Measurements from ENCODE around the gene GIMAP5. TPM values are rescaled to one million over a fixed set of nuclear protein-coding genes. Genes with fewer than 3 reads are reported as not detected.
"Not testable (repeated sequence)": the region's sequence is repeated elsewhere in the genome, so short reads cannot be mapped to it uniquely, and the experiment has no call there.

Gene GIMAP5
- total and polyA plus RNA-seq, 2 of the 13 experiments (the other 11 are each of a cell fraction or from before 2014, with no cell fraction given): not detected

DNA sequence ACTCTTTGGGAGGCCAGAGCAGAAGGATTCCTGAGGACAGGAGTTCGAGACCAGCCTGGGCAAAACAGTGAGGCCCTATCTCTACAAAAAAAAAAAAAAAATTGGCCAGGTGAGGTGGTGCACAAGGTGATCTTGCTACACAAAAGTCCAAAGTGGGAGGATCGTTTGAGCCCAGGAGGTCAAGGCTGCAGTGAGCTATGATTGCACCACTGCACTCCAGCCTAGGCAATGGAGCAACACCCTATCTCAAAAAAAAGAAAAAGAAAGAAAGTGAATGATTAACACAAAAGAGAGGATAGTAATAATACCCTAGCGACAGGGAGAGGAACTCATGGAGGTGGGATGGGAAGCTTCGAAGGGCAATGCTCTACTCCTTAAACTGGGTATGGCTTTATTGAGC is 32.5 kb downstream of the GIMAP5 start (continued):
- 0 out of 2 replicates have a peak, but pooled peaks have one; percentile 51 for TF ChIP-seq TRIM24 (CRISPR knock-in tag; IDR thresholded peaks at IDR 0.05)
- no peak for TF ChIP-seq ZNF17 (CRISPR knock-in tag; IDR thresholded peaks at IDR 0.05)
- TF ChIP-seq, protein P1, sequence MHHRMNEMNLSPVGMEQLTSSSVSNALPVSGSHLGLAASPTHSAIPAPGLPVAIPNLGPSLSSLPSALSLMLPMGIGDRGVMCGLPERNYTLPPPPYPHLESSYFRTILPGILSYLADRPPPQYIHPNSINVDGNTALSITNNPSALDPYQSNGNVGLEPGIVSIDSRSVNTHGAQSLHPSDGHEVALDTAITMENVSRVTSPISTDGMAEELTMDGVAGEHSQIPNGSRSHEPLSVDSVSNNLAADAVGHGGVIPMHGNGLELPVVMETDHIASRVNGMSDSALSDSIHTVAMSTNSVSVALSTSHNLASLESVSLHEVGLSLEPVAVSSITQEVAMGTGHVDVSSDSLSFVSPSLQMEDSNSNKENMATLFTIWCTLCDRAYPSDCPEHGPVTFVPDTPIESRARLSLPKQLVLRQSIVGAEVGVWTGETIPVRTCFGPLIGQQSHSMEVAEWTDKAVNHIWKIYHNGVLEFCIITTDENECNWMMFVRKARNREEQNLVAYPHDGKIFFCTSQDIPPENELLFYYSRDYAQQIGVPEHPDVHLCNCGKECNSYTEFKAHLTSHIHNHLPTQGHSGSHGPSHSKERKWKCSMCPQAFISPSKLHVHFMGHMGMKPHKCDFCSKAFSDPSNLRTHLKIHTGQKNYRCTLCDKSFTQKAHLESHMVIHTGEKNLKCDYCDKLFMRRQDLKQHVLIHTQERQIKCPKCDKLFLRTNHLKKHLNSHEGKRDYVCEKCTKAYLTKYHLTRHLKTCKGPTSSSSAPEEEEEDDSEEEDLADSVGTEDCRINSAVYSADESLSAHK (CRISPR knock-in tag; IDR thresholded peaks at IDR 0.05; ENCODE audit: borderline replicate concordance): no peak
- TF ChIP-seq ZNF629 (CRISPR knock-in tag; conservative IDR thresholded peaks at IDR 0.05): no peak
- TF ChIP-seq, protein P2, sequence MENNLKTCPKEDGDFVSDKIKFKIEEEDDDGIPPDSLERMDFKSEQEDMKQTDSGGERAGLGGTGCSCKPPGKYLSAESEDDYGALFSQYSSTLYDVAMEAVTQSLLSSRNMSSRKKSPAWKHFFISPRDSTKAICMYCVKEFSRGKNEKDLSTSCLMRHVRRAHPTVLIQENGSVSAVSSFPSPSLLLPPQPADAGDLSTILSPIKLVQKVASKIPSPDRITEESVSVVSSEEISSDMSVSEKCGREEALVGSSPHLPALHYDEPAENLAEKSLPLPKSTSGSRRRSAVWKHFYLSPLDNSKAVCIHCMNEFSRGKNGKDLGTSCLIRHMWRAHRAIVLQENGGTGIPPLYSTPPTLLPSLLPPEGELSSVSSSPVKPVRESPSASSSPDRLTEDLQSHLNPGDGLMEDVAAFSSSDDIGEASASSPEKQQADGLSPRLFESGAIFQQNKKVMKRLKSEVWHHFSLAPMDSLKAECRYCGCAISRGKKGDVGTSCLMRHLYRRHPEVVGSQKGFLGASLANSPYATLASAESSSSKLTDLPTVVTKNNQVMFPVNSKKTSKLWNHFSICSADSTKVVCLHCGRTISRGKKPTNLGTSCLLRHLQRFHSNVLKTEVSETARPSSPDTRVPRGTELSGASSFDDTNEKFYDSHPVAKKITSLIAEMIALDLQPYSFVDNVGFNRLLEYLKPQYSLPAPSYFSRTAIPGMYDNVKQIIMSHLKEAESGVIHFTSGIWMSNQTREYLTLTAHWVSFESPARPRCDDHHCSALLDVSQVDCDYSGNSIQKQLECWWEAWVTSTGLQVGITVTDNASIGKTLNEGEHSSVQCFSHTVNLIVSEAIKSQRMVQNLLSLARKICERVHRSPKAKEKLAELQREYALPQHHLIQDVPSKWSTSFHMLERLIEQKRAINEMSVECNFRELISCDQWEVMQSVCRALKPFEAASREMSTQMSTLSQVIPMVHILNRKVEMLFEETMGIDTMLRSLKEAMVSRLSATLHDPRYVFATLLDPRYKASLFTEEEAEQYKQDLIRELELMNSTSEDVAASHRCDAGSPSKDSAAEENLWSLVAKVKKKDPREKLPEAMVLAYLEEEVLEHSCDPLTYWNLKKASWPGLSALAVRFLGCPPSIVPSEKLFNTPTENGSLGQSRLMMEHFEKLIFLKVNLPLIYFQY (CRISPR knock-in tag; IDR thresholded peaks at IDR 0.05; ENCODE audit: borderline replicate concordance): no peak
- TF ChIP-seq, protein P3, sequence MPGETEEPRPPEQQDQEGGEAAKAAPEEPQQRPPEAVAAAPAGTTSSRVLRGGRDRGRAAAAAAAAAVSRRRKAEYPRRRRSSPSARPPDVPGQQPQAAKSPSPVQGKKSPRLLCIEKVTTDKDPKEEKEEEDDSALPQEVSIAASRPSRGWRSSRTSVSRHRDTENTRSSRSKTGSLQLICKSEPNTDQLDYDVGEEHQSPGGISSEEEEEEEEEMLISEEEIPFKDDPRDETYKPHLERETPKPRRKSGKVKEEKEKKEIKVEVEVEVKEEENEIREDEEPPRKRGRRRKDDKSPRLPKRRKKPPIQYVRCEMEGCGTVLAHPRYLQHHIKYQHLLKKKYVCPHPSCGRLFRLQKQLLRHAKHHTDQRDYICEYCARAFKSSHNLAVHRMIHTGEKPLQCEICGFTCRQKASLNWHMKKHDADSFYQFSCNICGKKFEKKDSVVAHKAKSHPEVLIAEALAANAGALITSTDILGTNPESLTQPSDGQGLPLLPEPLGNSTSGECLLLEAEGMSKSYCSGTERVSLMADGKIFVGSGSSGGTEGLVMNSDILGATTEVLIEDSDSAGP (CRISPR knock-in tag; IDR thresholded peaks at IDR 0.05; ENCODE audit: borderline replicate concordance): no peak
- TF ChIP-seq, protein P4, sequence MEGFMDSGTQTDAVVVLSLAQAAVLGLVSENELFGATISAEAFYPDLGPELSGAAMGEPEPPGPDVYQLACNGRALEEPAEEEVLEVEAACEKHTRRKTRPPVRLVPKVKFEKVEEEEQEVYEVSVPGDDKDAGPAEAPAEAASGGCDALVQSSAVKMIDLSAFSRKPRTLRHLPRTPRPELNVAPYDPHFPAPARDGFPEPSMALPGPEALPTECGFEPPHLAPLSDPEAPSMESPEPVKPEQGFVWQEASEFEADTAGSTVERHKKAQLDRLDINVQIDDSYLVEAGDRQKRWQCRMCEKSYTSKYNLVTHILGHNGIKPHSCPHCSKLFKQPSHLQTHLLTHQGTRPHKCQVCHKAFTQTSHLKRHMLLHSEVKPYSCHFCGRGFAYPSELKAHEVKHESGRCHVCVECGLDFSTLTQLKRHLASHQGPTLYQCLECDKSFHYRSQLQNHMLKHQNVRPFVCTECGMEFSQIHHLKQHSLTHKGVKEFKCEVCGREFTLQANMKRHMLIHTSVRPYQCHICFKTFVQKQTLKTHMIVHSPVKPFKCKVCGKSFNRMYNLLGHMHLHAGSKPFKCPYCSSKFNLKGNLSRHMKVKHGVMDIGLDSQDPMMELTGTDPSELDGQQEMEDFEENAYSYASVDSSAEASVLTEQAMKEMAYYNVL (CRISPR knock-in tag; IDR thresholded peaks at IDR 0.05; ENCODE audit: borderline replicate concordance): peak; percentile 39; the same call in 1 of the 2 replicates
- TF ChIP-seq HCFC1 (IDR thresholded peaks at IDR 0.05; ENCODE audit: low read depth, low read length): no peak
- TF ChIP-seq HNF4A (CRISPR knock-in tag; IDR thresholded peaks at IDR 0.05): peak; percentile 87
- TF ChIP-seq CBFB (CRISPR knock-in tag; IDR thresholded peaks at IDR 0.05): no peak
- no peak for TF ChIP-seq CENPX (CRISPR knock-in tag; IDR thresholded peaks at IDR 0.05)
- no peak for TF ChIP-seq FOXK2 (IDR thresholded peaks at IDR 0.05)
- TF ChIP-seq GZF1 (CRISPR knock-in tag; IDR thresholded peaks at IDR 0.05): no peak
- TF ChIP-seq MED8 (CRISPR knock-in tag; IDR thresholded peaks at IDR 0.05; ENCODE audit: insufficient replicate concordance): no peak
- TF ChIP-seq NCOA5 (CRISPR knock-in tag; IDR thresholded peaks at IDR 0.05): no peak

DNA sequence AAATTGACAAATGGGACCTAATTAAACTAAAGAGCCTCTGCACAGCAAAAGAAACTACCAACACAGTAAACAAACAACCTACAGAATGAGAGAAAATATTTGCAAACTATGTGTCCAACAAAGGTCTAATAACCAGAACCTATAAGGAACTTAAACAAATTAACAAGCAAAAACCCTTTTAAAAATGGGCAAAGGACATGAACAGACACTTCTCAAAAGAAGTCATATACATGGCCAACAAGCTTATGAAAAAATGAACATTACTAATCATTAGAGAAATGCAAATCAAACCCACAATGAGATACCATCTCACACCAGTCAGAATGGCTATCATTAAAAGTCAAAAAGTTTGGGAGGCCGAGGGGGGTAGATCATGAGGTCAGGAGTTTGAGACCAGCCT is 36.9 kb downstream of the GIMAP5 start:
- in situ Hi-C loops (cut with HindIII; ENCODE audit: extremely low pct_ligation_motif_present, low pct_unique_long_range_greater_than_20kb): loop anchor here (25.0 kb wide), 1 partner anchor 487 kb away; no protein-coding TSS in a partner anchor
- intact Hi-C loops (cut with micrococcal nuclease; ENCODE audit: unreplicated experiment); DNase-seq (ENCODE audit: low spot score); H3K36me3 ChIP-seq (replicated peaks in 1 of 2; ENCODE audit: control insufficient read depth in 1 of 2, insufficient read depth in 2 of 2, low read length in 2 of 2); H3K4me2 ChIP-seq (ENCODE audit: low read depth, low read length); H4K20me1 ChIP-seq (ENCODE audit: insufficient read depth, low read length); FAIRE-seq; ATAC-seq; H3K9ac ChIP-seq (ENCODE audit: insufficient read depth, low read depth, low read length); BruUV-seq (replicated peaks); H3K9me3 ChIP-seq (ENCODE audit: low read length); H3K79me2 ChIP-seq (ENCODE audit: insufficient read depth, low read length); H3K4me3 ChIP-seq (replicated peaks in 1 of 3; ENCODE audit: insufficient read depth in 1 of 3, low read depth in 2 of 3, low read length in 3 of 3); H3K27me3 ChIP-seq (ENCODE audit: control insufficient read depth in 1 of 2, insufficient read depth in 2 of 2, low read length in 2 of 2); H3K27ac ChIP-seq (ENCODE audit: extremely low read length, insufficient read depth, low read length); CTCF ChIA-PET (ENCODE audit: low intra/inter-chr PET ratio, low total read pairs); H2AFZ ChIP-seq (ENCODE audit: low read length); POLR2A ChIA-PET: not testable (repeated sequence)
- 33% methylated on average over 1 of the region's 1 CpG for WGBS (ENCODE audit: low lambda C conversion rate)
- peaks cover 27% of the 10 kb centered on the region for H3K4me1 ChIP-seq (ENCODE audit: insufficient read depth, low read length)
